Astrocyte of the spinal cord (primary cell): ENCODE data around the gene PITPNB.

ENCODE experiments used
- DNase-seq: peaks from one replicate; pipeline ENCODE4 v3.0.0; 2011; ENCODE audit warnings: low read depth, low spot score
- H3K4me3 ChIP-seq: 2 replicates; pipeline ENCODE4 v1.5.1; 2011; ENCODE audit warnings: low read depth, mild to moderate bottlenecking, low read length, moderate library complexity
- CTCF ChIP-seq: IDR thresholded peaks from 2 replicates; pipeline ENCODE4 v1.5.1; 2012; ENCODE audit warnings: low read depth, mild to moderate bottlenecking, low read length, inconsistent platforms
- in situ Hi-C: cut with HindIII; loops from 2 replicates; pipeline ENCODE4 v1.10.0; 2017; ENCODE audit warnings: low sequenced_read_pairs

PITPNB gene

GRCh38 chr22:27857443-27857842 lies 61.6 kb downstream of the PITPNB start:
- in situ Hi-C loops: no loop called here
- no peak overlapping the region for H3K4me3 ChIP-seq
- no peak for DNase-seq
- TF ChIP-seq CTCF: no peak

GRCh38 chr22:27856386-27856785 lies 62.7 kb downstream of the PITPNB start:
- no peak for DNase-seq
- H3K4me3 ChIP-seq: no peak overlapping the region
- in situ Hi-C loops: no loop called here
- TF ChIP-seq CTCF: no peak

GRCh38 chr22:27853424-27853823 lies 65.6 kb downstream of the PITPNB start:
- DNase-seq: no peak
- in situ Hi-C loops: no loop called here

GRCh38 chr22:27851974-27852746 lies 66.9 kb downstream of the PITPNB start:
- no peak overlapping the region for H3K4me3 ChIP-seq
- DNase-seq: no peak
- in situ Hi-C loops: no loop called here
- TF ChIP-seq CTCF: no peak

More at GRCh38 chr22:27853424-27853823, 65.6 kb downstream of the PITPNB start:
- no peak for TF ChIP-seq CTCF
- no peak overlapping the region for H3K4me3 ChIP-seq

GRCh38 chr22:27850000-27850521 lies 69.0 kb downstream of the PITPNB start:
- H3K4me3 ChIP-seq: no peak overlapping the region
- in situ Hi-C loops: no loop called here
- no peak for TF ChIP-seq CTCF
- DNase-seq: peak; percentile 60

GRCh38 chr22:27848005-27848404 lies 71.1 kb downstream of the PITPNB start:
- no peak for TF ChIP-seq CTCF
- no peak for DNase-seq
- in situ Hi-C loops: no loop called here
- no peak overlapping the region for H3K4me3 ChIP-seq
